Measurements from ENCODE around the gene MINAR2. TPM values are rescaled to one million over a fixed set of nuclear protein-coding genes. Genes with fewer than 3 reads are reported as not detected.

The MINAR2 gene
- total RNA-seq, 1 experiment from 2014 or later: not detected

DNA sequence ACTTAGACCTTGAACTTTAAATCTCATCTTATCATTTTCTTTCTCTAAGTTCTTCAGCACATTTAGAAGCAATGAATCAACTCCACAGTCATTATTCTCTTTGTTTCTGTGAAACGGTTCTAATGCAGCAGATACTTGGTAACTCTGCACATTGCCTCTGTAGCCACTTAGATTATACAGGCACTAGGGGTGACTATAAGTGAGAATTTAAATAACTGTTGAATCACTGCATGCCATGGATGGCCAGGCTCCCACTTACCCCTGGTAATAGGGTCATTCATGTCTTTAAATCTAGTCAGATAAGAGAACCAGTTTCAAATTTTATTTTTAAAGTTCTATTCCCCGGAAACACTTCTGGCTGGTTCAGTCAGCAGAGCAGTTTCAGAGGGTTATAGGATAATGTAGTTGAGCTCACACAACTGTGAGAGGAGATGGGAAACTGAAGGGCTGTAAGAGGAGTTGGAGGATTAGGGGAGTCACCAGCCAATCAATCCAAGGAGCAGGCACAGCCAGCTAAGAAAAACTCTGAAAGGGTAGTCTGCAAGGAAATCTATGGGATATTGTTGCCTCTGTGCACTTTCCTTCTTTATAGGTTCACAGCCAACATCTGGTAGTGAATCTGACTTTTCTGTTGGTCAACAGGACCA is 4.2 kb upstream of the MINAR2 start:
- CTCF ChIA-PET: no interaction called here
- Histone ChIP-seq H3K27me3 (replicated peaks; ENCODE audit: control insufficient read depth, insufficient read depth, low read length) (no peaks in the 10 kb centered on the region), H3K4me1 (no peaks in the 10 kb centered on the region), H3K36me3 (ENCODE audit: control insufficient read depth, insufficient read depth, low read length) (no peaks in the 10 kb centered on the region), H3K9me3 (no peaks in the 10 kb centered on the region), H3K4me3 (ENCODE audit: low read depth, low read length) (no peak overlapping the region)
- H3K36me3 Mint-ChIP-seq (ENCODE audit: insufficient read depth, unreplicated experiment): peaks cover 5% of the 10 kb centered on the region
- H3K4me1 Mint-ChIP-seq (ENCODE audit: low read depth, unreplicated experiment): no peaks in the 10 kb centered on the region
- TF ChIP-seq, protein P1, sequence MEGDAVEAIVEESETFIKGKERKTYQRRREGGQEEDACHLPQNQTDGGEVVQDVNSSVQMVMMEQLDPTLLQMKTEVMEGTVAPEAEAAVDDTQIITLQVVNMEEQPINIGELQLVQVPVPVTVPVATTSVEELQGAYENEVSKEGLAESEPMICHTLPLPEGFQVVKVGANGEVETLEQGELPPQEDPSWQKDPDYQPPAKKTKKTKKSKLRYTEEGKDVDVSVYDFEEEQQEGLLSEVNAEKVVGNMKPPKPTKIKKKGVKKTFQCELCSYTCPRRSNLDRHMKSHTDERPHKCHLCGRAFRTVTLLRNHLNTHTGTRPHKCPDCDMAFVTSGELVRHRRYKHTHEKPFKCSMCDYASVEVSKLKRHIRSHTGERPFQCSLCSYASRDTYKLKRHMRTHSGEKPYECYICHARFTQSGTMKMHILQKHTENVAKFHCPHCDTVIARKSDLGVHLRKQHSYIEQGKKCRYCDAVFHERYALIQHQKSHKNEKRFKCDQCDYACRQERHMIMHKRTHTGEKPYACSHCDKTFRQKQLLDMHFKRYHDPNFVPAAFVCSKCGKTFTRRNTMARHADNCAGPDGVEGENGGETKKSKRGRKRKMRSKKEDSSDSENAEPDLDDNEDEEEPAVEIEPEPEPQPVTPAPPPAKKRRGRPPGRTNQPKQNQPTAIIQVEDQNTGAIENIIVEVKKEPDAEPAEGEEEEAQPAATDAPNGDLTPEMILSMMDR (IDR thresholded peaks at IDR 0.05; ENCODE audit: insufficient read depth in 1 of 2, low read depth in 1 of 2, low read length in 1 of 2, severe bottlenecking in 1 of 2, unreplicated experiment in 1 of 2): no peak
- BruUV-seq (replicated peaks): no TSS peak
- H3K27me3 Mint-ChIP-seq (ENCODE audit: insufficient read depth, unreplicated experiment): no peaks in the 10 kb centered on the region
- H3K9me3 Mint-ChIP-seq (ENCODE audit: unreplicated experiment): no peaks in the 10 kb centered on the region
- no peak for DNase-seq
- H3K4me3 Mint-ChIP-seq (ENCODE audit: unreplicated experiment): no peak overlapping the region
- intact Hi-C loops (cut with micrococcal nuclease; ENCODE audit: unreplicated experiment): no loop called here
- POLR2A ChIA-PET: no interaction called here
- no peak overlapping the region for H3K27ac Mint-ChIP-seq (ENCODE audit: unreplicated experiment)

DNA sequence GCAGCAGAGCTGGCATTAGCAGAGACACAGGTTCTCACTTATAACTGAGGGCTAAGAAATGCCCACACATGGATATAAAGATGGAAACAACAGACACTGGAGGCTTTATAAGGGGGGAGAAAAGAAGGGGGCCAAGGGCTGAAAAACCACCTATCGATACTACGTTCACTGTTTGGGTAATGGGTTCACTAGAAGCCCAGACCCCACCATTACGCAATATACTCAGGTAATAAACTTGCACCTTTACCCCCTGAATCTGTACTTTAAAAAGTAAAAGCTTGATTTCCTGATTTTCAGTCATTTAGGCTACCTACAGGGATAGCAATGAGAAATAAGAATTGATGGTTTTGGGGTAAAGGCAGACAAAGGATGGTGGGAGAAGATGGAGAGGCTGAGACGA is 1.9 kb upstream of the MINAR2 start:
- no peaks in the 10 kb centered on the region for H3K4me1 ChIP-seq
- DNase-seq: no peak
- intact Hi-C loops (cut with micrococcal nuclease; ENCODE audit: unreplicated experiment): no loop called here
- CTCF ChIA-PET: no interaction called here
- Mint-ChIP-seq H3K4me3 (ENCODE audit: unreplicated experiment) (no peak overlapping the region), H3K27me3 (ENCODE audit: insufficient read depth, unreplicated experiment) (no peaks in the 10 kb centered on the region), H3K4me1 (ENCODE audit: low read depth, unreplicated experiment) (no peaks in the 10 kb centered on the region), H3K27ac (ENCODE audit: unreplicated experiment) (no peak overlapping the region), H3K9me3 (ENCODE audit: unreplicated experiment) (no peaks in the 10 kb centered on the region), H3K36me3 (ENCODE audit: insufficient read depth, unreplicated experiment) (peaks cover 5% of the 10 kb centered on the region)
- H3K4me3 ChIP-seq (ENCODE audit: low read depth, low read length): no peak overlapping the region
- TF ChIP-seq, protein P1 (IDR thresholded peaks at IDR 0.05; ENCODE audit: insufficient read depth in 1 of 2, low read depth in 1 of 2, low read length in 1 of 2, severe bottlenecking in 1 of 2, unreplicated experiment in 1 of 2): no peak
- no peaks in the 10 kb centered on the region for H3K36me3 ChIP-seq (ENCODE audit: control insufficient read depth, insufficient read depth, low read length)
- POLR2A ChIA-PET: no interaction called here
- no TSS peak for BruUV-seq (replicated peaks)
- H3K9me3 ChIP-seq: no peaks in the 10 kb centered on the region
- H3K27me3 ChIP-seq (replicated peaks; ENCODE audit: control insufficient read depth, insufficient read depth, low read length): no peaks in the 10 kb centered on the region

DNA sequence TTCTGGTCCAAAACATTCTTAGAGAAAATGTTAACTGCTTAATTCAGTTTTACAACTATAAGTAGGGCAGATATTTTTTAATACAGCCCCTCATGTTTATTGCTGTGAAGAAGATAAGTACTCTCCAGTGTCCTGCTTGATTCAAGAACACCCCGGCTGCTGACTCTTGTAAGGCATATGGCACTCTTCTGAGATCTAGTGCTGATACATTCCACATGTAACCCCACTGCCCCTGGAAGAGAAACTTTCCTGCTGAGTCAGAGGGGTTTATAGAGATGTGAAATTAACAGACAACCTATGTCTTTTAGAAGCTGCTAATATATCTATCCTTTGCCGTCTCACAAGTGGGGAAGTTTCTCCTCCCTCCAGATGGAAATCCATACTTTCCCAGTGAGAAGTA is 1.0 kb upstream of the MINAR2 start:
- no peaks in the 10 kb centered on the region for H3K9me3 ChIP-seq
- Mint-ChIP-seq H3K9me3 (ENCODE audit: unreplicated experiment) (no peaks in the 10 kb centered on the region), H3K4me1 (ENCODE audit: low read depth, unreplicated experiment) (no peaks in the 10 kb centered on the region), H3K4me3 (ENCODE audit: unreplicated experiment) (no peak overlapping the region), H3K27me3 (ENCODE audit: insufficient read depth, unreplicated experiment) (no peaks in the 10 kb centered on the region), H3K27ac (ENCODE audit: unreplicated experiment) (no peak overlapping the region), H3K36me3 (ENCODE audit: insufficient read depth, unreplicated experiment) (peaks cover 2% of the 10 kb centered on the region)
- POLR2A ChIA-PET: no interaction called here
- CTCF ChIA-PET: no interaction called here
- no peaks in the 10 kb centered on the region for H3K4me1 ChIP-seq
- no peaks in the 10 kb centered on the region for H3K36me3 ChIP-seq (ENCODE audit: control insufficient read depth, insufficient read depth, low read length)
- no peaks in the 10 kb centered on the region for H3K27me3 ChIP-seq (replicated peaks; ENCODE audit: control insufficient read depth, insufficient read depth, low read length)
- H3K4me3 ChIP-seq (ENCODE audit: low read depth, low read length): no peak overlapping the region
- TF ChIP-seq, protein P1 (IDR thresholded peaks at IDR 0.05; ENCODE audit: insufficient read depth in 1 of 2, low read depth in 1 of 2, low read length in 1 of 2, severe bottlenecking in 1 of 2, unreplicated experiment in 1 of 2): no peak
- intact Hi-C loops (cut with micrococcal nuclease; ENCODE audit: unreplicated experiment): no loop called here
- DNase-seq: no peak
- no TSS peak for BruUV-seq (replicated peaks)
